Measurements from ENCODE around the gene ENKUR. TPM values are rescaled to one million over a fixed set of nuclear protein-coding genes. Genes with fewer than 3 reads are reported as not detected.
A peak's percentile ranks its signal among the peaks of the same experiment; 100 is the strongest.

Gene ENKUR
- total RNA-seq: not detected
- long read RNA-seq, partial matches to known transcripts: 0 of 1 reads
- long read RNA-seq, other reads (novel, unspliced or antisense): 1 of 1 reads

GRCh38 chr10:25015828-25016375 is at the start of gene ENKUR:
TSS of gene ENKUR (minus strand) at chr10:25016158. CDS start at chr10:25015936, 222 bp downstream.
- ATAC-seq (peak; percentile 57), DNase-seq (peak; percentile 92)
- intact Hi-C loops (cut with micrococcal nuclease): no loop called here

GRCh38 chr10:25064401-25064800 is 48.4 kb upstream of the ENKUR start:
- intact Hi-C loops (cut with micrococcal nuclease): no loop called here
- DNase-seq (no peak), ATAC-seq (no peak)

- no peak for DNase-seq
- ATAC-seq: no peak
- intact Hi-C loops (cut with micrococcal nuclease): no loop called here
Measured at GRCh38 chr10:25063644-25064043, 47.7 kb upstream of the ENKUR start.

- DNase-seq: no peak
- no peak for ATAC-seq
- intact Hi-C loops (cut with micrococcal nuclease): no loop called here
Measured at GRCh38 chr10:25063157-25063556, 47.2 kb upstream of the ENKUR start.

- no peak for DNase-seq
- intact Hi-C loops (cut with micrococcal nuclease): no loop called here
- ATAC-seq: no peak
Measured at GRCh38 chr10:25061711-25062449, 45.9 kb upstream of the ENKUR start.

GRCh38 chr10:25061125-25061524 is 45.2 kb upstream of the ENKUR start:
- ATAC-seq (no peak), DNase-seq (no peak)
- intact Hi-C loops (cut with micrococcal nuclease): no loop called here

- DNase-seq (peak; percentile 31), ATAC-seq (peak; percentile 45)
- intact Hi-C loops (cut with micrococcal nuclease): no loop called here
Measured at GRCh38 chr10:25059990-25060389, 44.0 kb upstream of the ENKUR start.

GRCh38 chr10:25057886-25058285 is 41.9 kb upstream of the ENKUR start:
- ATAC-seq (no peak), DNase-seq (no peak)
- intact Hi-C loops (cut with micrococcal nuclease): no loop called here

- ATAC-seq (no peak), DNase-seq (no peak)
- intact Hi-C loops (cut with micrococcal nuclease): no loop called here
Measured at GRCh38 chr10:25056726-25057125, 40.8 kb upstream of the ENKUR start.

GRCh38 chr10:25052012-25052411 is 36.1 kb upstream of the ENKUR start:
- intact Hi-C loops (cut with micrococcal nuclease): no loop called here
- ATAC-seq (no peak), DNase-seq (no peak)

- intact Hi-C loops (cut with micrococcal nuclease): no loop called here
- no peak for ATAC-seq
- DNase-seq: no peak
Measured at GRCh38 chr10:25050402-25050801, 34.4 kb upstream of the ENKUR start.

GRCh38 chr10:25049966-25050365 is 34.0 kb upstream of the ENKUR start:
- intact Hi-C loops (cut with micrococcal nuclease): no loop called here
- ATAC-seq: no peak
- no peak for DNase-seq

- ATAC-seq: peak; percentile 24
- DNase-seq: no peak
- intact Hi-C loops (cut with micrococcal nuclease): no loop called here
Measured at GRCh38 chr10:25048450-25048849, 32.5 kb upstream of the ENKUR start.

- DNase-seq: no peak
- intact Hi-C loops (cut with micrococcal nuclease): no loop called here
Measured at GRCh38 chr10:25047591-25048301, 31.8 kb upstream of the ENKUR start.

GRCh38 chr10:25047088-25047487 is 31.1 kb upstream of the ENKUR start:
- no peak for ATAC-seq
- no peak for DNase-seq
- intact Hi-C loops (cut with micrococcal nuclease): no loop called here

More at GRCh38 chr10:25047591-25048301, 31.8 kb upstream of the ENKUR start:
- ATAC-seq: peak; percentile 25

GRCh38 chr10:25046641-25047040 is 30.7 kb upstream of the ENKUR start:
- intact Hi-C loops (cut with micrococcal nuclease): no loop called here
- no peak for DNase-seq
- ATAC-seq: no peak

GRCh38 chr10:25039531-25039930 is 23.6 kb upstream of the ENKUR start:
- no peak for ATAC-seq
- DNase-seq: no peak
- intact Hi-C loops (cut with micrococcal nuclease): no loop called here

GRCh38 chr10:25038325-25038724 is 22.4 kb upstream of the ENKUR start:
- intact Hi-C loops (cut with micrococcal nuclease): no loop called here
- DNase-seq (no peak), ATAC-seq (no peak)

GRCh38 chr10:25036381-25036780 is 20.4 kb upstream of the ENKUR start:
- ATAC-seq (no peak), DNase-seq (no peak)
- intact Hi-C loops (cut with micrococcal nuclease): no loop called here

GRCh38 chr10:25029519-25029918 is 13.6 kb upstream of the ENKUR start:
- intact Hi-C loops (cut with micrococcal nuclease): loop anchor here (5.0 kb wide), 1 partner anchor 53 kb away; no protein-coding TSS in a partner anchor
- ATAC-seq: no peak
- no peak for DNase-seq

Measured in left ventricle myocardium superior (tissue), 1 donor.